ENCODE data around the gene PSTPIP2. TPM values are rescaled to one million over a fixed set of nuclear protein-coding genes. Genes with fewer than 3 reads are reported as not detected.

PSTPIP2 gene
- total and polyA plus RNA-seq, 2 of the 4 experiments (the other 2 are of a cell fraction): 10.4 to 12.4 TPM

DNA sequence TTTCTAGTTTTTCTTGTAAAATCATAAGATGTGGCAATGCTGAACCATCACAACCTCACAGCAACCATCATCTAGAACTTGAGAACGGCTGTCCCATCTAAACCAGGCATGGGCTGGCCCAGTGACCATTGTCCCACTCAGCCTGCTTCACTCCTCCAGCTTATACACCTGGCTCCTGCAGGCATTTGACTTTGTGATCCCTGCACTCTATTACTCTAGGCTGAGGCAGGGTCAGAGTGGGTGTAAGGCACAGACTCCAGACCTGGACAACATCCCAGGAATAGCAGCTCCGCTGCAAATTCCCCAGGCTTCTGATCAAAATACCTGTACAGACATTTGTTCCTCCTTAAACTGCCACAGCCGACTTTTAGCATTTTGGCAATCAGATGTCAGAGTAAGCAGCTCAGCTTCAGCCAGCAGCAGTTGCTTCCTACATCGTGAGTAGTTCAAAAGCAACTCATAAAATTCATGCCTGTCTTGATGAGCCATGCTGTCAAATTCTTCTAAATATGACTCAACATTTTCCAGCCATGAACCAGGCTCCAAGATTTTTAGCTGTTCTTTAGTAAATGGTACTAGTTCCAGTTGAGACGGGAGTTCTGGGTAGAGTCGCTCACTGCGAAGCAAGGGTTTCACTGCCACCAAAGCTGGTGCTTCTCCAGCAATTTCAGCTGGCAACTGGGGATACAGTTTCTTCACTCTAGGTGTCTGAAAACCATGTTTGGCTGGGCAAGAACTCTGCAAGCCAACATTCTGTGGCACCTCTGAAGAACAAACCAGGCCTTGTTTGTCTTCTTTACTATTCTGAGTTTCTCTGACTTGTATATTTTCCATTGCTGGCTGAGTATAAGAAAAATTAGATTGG lies 117.8 kb downstream of the PSTPIP2 start:
- H3K4me1 ChIP-seq (ENCODE audit: control insufficient read depth, insufficient read depth, low read length): peaks cover 37% of the 10 kb centered on the region
- BruUV-seq (replicated peaks): TSS peak; percentile 96
- H3K36me3 ChIP-seq (ENCODE audit: control insufficient read depth, insufficient read depth, low read length): peaks cover 24% of the 10 kb centered on the region
- TF ChIP-seq, protein P1, sequence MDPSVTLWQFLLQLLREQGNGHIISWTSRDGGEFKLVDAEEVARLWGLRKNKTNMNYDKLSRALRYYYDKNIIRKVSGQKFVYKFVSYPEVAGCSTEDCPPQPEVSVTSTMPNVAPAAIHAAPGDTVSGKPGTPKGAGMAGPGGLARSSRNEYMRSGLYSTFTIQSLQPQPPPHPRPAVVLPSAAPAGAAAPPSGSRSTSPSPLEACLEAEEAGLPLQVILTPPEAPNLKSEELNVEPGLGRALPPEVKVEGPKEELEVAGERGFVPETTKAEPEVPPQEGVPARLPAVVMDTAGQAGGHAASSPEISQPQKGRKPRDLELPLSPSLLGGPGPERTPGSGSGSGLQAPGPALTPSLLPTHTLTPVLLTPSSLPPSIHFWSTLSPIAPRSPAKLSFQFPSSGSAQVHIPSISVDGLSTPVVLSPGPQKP (IDR thresholded peaks at IDR 0.05; ENCODE audit: borderline replicate concordance, low read depth, low read length): no peak
- TF ChIP-seq, protein P2, sequence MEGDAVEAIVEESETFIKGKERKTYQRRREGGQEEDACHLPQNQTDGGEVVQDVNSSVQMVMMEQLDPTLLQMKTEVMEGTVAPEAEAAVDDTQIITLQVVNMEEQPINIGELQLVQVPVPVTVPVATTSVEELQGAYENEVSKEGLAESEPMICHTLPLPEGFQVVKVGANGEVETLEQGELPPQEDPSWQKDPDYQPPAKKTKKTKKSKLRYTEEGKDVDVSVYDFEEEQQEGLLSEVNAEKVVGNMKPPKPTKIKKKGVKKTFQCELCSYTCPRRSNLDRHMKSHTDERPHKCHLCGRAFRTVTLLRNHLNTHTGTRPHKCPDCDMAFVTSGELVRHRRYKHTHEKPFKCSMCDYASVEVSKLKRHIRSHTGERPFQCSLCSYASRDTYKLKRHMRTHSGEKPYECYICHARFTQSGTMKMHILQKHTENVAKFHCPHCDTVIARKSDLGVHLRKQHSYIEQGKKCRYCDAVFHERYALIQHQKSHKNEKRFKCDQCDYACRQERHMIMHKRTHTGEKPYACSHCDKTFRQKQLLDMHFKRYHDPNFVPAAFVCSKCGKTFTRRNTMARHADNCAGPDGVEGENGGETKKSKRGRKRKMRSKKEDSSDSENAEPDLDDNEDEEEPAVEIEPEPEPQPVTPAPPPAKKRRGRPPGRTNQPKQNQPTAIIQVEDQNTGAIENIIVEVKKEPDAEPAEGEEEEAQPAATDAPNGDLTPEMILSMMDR (conservative IDR thresholded peaks at IDR 0.05; ENCODE audit: low read depth, low read length): no peak
- 0 out of 2 replicates have a peak, but pooled peaks have one; percentile 52 for TF ChIP-seq MAFK (IDR thresholded peaks at IDR 0.05; ENCODE audit: low read depth, low read length)
- no peak for TF ChIP-seq USF2 (IDR thresholded peaks at IDR 0.05; ENCODE audit: low read depth, low read length)
- no peak for TF ChIP-seq RFX5 (IDR thresholded peaks at IDR 0.05; ENCODE audit: low read depth, low read length)
- 0 out of 2 replicates have a peak, but pooled peaks have one; percentile 29 for TF ChIP-seq MXI1 (IDR thresholded peaks at IDR 0.05; ENCODE audit: borderline replicate concordance, low read depth, low read length)
- no peak; the same call in 1 of the 2 replicates for TF ChIP-seq MAZ (IDR thresholded peaks at IDR 0.05; ENCODE audit: borderline replicate concordance, low read depth, low read length)
- TF ChIP-seq RCOR1 (IDR thresholded peaks at IDR 0.05; ENCODE audit: insufficient replicate concordance, low read length): no peak
- TF ChIP-seq FOS (IDR thresholded peaks at IDR 0.05; ENCODE audit: low read depth, low read length): peak; percentile 91
- no peak for TF ChIP-seq RAD21 (IDR thresholded peaks at IDR 0.05; ENCODE audit: low read length)
- peak; percentile 60 for TF ChIP-seq NFE2L2 (IDR thresholded peaks at IDR 0.05; ENCODE audit: low read depth, low read length)
- TF ChIP-seq POLR2A (IDR thresholded peaks at IDR 0.05; ENCODE audit: low read depth, low read length): no peak
- no peak for TF ChIP-seq SMC3 (IDR thresholded peaks at IDR 0.05; ENCODE audit: low read depth, low read length)

More for the DNA sequence above, 117.8 kb downstream of the PSTPIP2 start:
- whole genome bisulfite sequencing, 2 experiments (ENCODE audit: extremely low coverage in 2 of 2, insufficient read length in 1 of 2): 0% methylated on average over 2 of the region's 7 CpGs; no CpG with 5 or more reads in 1 of the 2 experiments
- H3K9me1 ChIP-seq (ENCODE audit: insufficient read depth, low read length): peaks cover 11% of the 10 kb centered on the region
- peak overlapping the region; percentile 99 for H2BK120ac ChIP-seq (ENCODE audit: low read depth, low read length)
- CTCF ChIA-PET: interaction anchor here (1.3 kb wide), 1 partner anchor 13 kb away, joined by 6 read pairs; no protein-coding TSS in a partner anchor
- peaks cover 30 to 60% of the 10 kb centered on the region in 2 experiments for H3K79me1 ChIP-seq (ENCODE audit: low read depth in 1 of 2, low read length in 2 of 2)
- H3K56ac ChIP-seq (ENCODE audit: extremely low read depth, insufficient read depth, low read length): peak overlapping the region; percentile 98
- no peak overlapping the region for H3K4me3 ChIP-seq (ENCODE audit: insufficient read depth, low read depth, low read length)
- dilution Hi-C loops (cut with HindIII; ENCODE audit: low sequenced_read_pairs, unreplicated experiment) (no loop called here), in situ Hi-C loops (cut with MboI; ENCODE audit: low sequenced_read_pairs) (no loop called here), intact Hi-C loops (cut with micrococcal nuclease) (no loop called here)
- peak overlapping the region; percentile 67 for H3K9ac ChIP-seq (ENCODE audit: low read depth, low read length)
- ATAC-seq (ENCODE audit: low read depth): peak; percentile 70
- peak overlapping the region; percentile 91 for H2AK5ac ChIP-seq (ENCODE audit: low read depth, low read length)
- H3K18ac ChIP-seq (ENCODE audit: low read depth, low read length): peak overlapping the region; percentile 97
- H3K9me3 ChIP-seq (ENCODE audit: control insufficient read depth, insufficient read depth, low read length): no peaks in the 10 kb centered on the region
- peak overlapping the region; percentile 99 for H3K14ac ChIP-seq (replicated peaks; ENCODE audit: low read depth, low read length)
- peak overlapping the region; percentile 10 for H2AK9ac ChIP-seq (replicated peaks; ENCODE audit: low read depth, low read length, poor library complexity)
- H2BK20ac ChIP-seq (ENCODE audit: low read depth, low read length): peak overlapping the region; percentile 99
- H4K8ac ChIP-seq (ENCODE audit: low read depth in 2 of 2, low read length in 2 of 2): peak overlapping the region; percentile 96 to 98
- H2BK15ac ChIP-seq (ENCODE audit: low read depth, low read length): peak overlapping the region; percentile 100
- no peak overlapping the region for H2AFZ ChIP-seq (replicated peaks; ENCODE audit: low read length, poor library complexity)
- H2BK5ac ChIP-seq (ENCODE audit: low read depth, low read length, poor library complexity, severe bottlenecking): peak overlapping the region; percentile 98
- H3K4ac ChIP-seq (ENCODE audit: low read depth, low read length): peak overlapping the region; percentile 99
- H3K27ac ChIP-seq (ENCODE audit: insufficient read depth, low read length): peak overlapping the region; percentile 99
- peak overlapping the region; percentile 100 for H4K91ac ChIP-seq (ENCODE audit: insufficient read depth, low read depth, low read length)
- no peaks in the 10 kb centered on the region for H4K20me1 ChIP-seq (ENCODE audit: insufficient read depth, low read length)
- DNase-seq: peak; percentile 95
- H3K27me3 ChIP-seq (ENCODE audit: control insufficient read depth, insufficient read depth, low read length): no peaks in the 10 kb centered on the region
- H3K4me2 ChIP-seq (ENCODE audit: low read depth, low read length): peak overlapping the region; percentile 57
- H4K5ac ChIP-seq (ENCODE audit: low read depth, low read length): peak overlapping the region; percentile 98
- POLR2A ChIA-PET (ENCODE audit: unreplicated experiment): interaction anchor here (0.5 to 1.2 kb wide), 2 partner anchors 9 to 221 kb away, joined by 4 to 7 read pairs; no protein-coding TSS in a partner anchor
- H3K23ac ChIP-seq (ENCODE audit: low read depth, low read length): peak overlapping the region; percentile 99

Measured in IMR-90 (cell line).